ENCODE data around the gene FBN2.

Gene FBN2

DNA sequence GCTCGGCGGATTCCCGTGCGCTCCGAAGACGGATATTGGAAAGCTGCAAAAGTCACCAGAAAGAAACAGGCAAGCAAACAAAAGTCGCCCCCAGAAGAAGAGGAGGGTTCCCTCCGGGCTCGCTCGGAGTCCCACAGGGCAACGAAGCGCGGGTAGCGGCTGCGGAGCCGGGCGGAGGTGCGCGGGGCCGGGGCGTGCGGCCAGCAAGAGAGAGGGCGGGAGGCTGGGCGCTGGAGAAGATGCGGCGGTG, at the start of gene FBN2:
TSS of gene FBN2 (minus strand) at position 246 of the 250 bp plus-strand sequence. CDS start 642 bp downstream, outside the sequence.
- DNase-seq: no peak

DNA sequence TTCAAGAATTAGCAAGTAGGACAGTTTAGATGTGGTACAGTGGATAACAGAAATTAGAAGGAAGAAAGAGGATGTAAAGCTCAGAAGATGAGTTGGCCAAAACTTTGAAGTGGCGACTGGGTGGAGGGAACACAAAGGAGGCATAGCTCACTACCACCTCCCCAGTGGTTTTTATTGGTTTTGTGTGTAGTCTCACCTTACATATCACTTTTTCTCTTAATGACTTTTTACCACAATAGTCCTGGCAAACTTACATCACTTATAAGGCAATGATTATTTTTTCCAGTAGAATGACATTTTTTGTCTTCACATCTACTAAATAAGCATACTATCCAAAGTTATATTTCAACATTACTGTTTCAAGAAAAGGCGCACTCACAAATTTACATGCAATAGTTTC, 49.2 kb upstream of the FBN2 start:
- DNase-seq: no peak

DNA sequence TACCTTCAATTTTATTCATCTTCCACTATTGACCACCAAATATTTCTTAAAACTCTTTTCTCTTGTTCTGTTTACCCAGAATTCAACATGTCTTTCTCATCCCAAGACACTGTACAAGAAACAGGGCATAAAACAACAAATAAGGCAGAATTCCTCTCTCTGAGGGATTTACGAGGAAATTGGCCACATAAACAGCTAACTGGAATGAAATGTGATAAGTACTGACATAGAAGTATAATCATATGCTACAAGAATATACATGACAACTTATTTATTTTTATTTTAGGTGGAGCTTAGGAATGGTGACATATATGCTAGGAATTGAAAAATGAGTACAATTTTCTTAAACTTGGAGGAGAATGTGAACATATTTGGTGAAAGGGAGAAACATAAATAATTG, 48.8 kb upstream of the FBN2 start:
- DNase-seq: no peak

- DNase-seq: no peak
Observed at GRCh38 chr5:128579639-128580038, 41.6 kb upstream of the FBN2 start.

GRCh38 chr5:128579093-128579492, 41.0 kb upstream of the FBN2 start:
- DNase-seq: no peak

- DNase-seq: no peak
Observed at GRCh38 chr5:128574041-128574440, 36.0 kb upstream of the FBN2 start.

DNA sequence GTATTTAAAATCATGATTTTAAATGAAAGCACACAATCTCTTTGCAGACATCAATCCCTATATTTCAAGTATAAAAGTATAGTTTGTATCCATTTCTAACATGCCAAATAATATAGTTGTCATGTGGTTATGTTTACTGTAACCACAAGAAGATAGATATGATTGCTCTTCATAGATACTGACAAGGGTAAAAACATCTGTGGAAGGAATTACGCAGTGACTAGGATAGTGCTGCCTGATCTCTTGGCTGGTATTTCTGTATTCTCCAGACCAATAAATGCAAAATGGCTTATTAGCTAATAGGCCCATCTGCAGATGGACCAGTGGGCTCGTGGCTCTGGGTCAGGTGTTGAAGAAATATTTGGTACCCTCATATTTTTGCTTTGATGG, 34.9 kb upstream of the FBN2 start:
- no peak for DNase-seq

GRCh38 chr5:128572051-128572929, 34.2 kb upstream of the FBN2 start:
- DNase-seq: no peak

GRCh38 chr5:128566178-128566577, 28.1 kb upstream of the FBN2 start:
- DNase-seq: no peak

- DNase-seq: no peak
Observed at GRCh38 chr5:128559300-128560297, 21.6 kb upstream of the FBN2 start.

- no peak for DNase-seq
Observed at GRCh38 chr5:128553747-128554146, 15.7 kb upstream of the FBN2 start.

DNA sequence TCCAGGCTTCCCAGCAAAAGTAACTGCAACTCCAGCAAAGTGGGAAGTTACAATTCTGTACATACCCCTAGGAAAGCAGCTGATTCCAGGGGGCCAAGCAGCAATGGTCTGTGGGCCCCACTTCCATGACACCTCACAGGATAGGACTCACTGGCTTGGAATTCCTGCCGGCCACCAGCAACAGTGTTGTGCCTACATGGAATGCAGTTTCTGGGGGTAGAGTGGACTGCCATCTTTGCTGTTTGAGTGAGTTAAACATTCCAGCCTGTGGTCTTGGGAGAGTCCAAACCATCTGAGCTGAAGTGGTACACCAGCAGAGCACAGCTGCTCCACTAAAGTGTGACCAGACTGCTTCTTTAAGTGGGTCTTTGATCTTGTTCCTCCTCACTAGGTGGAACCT, 13.4 kb upstream of the FBN2 start:
- DNase-seq: no peak

DNA sequence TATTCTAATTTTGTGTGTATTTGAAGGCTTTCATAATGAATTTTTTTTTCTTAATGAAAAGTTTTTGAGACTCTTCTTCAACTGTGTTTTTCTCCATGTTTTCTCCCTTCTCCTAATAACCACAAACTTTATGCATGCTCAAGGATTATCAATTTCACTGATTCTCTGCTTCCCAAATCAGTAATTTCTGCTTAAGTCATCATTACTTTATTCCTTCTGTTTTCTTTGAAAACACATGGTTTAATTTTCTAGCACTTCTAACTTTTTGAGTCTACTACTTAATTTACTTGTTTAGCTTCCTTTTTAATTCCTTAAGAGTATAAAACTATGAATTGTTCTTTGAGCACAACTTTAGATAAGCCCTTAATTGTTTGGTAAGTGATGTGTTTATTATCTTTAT, 11.5 kb upstream of the FBN2 start:
- no peak for DNase-seq

DNA sequence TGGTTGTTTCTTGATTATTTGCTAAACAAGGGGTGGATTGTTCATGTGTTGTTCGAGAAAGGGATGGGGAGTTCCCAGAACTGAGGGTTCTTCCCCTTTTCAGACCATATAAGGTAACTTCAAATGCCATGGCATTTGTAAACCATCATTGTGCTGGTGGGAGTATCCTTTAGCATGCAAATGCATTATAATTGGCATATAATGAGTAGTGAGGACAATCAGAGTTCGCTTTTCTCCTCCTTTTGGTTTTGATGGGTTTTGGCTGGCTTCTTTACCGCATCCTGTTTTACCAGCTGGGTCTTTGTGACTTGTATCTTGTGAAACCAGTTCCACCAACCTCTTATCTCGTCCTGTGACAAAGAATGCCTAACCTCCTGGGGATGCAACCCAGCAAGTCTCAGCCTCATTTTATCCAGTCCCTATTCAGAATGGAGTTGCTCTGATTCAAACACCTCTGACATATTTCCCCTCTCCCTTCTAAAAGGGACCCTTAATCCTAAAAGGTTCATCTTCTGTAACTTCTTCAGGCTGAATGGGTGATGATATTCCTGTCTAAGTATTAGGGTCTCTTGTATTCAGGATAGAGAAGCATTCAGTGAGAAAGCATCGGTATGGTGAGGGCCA, 8.7 kb upstream of the FBN2 start:
- DNase-seq: no peak

- DNase-seq: no peak
Observed at GRCh38 chr5:128541385-128541784, 3.3 kb upstream of the FBN2 start.

DNA sequence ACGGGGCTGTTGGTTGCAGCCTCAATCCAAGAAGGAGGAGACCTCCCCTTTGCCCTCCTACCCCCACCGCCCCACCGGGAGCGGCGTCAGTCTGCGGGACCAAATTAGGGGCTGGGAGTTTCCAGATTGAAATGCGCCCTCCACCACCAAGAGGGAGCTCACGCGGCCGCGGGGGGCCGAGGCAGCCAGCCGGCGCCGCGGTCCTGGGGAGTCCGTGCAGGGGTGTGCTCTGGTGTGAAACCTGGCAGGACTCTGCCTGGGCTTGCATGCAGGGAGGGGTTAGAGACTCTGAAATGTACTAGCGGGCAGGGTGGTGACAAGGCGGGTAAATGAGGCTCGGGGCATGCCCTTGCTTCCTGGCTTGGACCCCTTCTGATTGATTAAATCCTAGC, 989 bp upstream of the FBN2 start:
- DNase-seq: no peak

DNA sequence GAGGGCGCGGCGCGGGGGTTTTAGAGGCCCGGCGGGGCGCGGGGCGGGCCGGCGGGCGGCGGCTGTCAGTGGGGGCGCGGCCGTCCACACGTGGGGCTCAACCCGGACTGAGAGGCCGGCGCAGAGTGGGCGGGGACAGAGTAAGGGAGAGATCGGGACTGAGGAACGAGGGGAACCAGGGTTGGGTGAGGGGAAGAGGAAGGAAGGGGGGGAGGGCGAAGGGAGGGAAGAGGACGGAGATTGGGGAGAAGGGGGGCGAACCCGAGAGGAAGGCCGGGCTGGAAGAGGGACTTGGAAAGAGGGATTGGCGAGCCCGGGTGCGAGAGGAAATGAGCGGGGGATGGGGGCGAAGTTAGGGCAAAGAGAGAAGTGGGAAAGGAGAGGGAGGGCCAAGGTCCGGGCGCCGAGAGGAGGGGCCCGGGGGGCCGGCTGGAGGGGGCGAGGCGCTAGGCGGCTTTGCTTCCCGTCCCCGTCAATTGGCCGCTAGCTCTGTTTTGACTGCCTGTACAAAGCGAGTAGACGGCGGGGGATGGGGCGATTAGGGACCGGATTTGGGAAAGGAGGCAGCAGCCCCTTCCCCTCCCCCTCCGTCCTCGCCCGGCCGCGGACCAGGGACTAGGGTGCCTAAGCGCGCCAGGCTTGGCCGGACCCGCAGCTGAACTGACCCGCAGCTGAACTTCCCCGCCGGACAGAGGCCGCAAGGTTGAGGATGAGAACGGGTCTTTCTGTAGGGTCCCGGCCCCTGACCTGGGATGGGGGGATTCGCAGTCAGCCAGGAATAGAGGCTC, 399 bp upstream of the FBN2 start:
- no peak for DNase-seq

- no peak for DNase-seq
Observed at GRCh38 chr5:128537221-128537999, 635 bp downstream of the FBN2 start.

GRCh38 chr5:128536254-128537220, 1.5 kb downstream of the FBN2 start:
- no peak for DNase-seq

- DNase-seq: no peak
Observed at GRCh38 chr5:128535251-128535650, 2.8 kb downstream of the FBN2 start.

DNA sequence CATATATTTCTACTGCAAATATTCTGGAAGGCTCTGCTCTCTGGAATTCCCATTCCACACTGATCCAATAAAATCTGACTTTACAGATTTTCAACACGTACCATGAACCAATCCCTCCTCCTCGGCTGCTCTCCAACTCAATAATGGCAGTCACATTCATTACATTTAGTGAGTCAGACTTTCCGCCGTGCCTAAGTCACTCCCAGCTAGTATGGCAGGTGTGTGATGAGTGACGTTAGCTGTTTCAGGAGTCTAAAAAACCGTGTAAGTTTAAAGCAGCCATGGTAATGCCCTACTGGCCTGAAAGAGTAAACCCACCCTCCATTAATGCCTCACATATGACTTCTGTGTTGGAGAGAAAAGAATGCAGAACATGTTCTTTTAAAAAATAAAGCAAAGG, 3.3 kb downstream of the FBN2 start:
- no peak for DNase-seq

Measured in activated CD4-positive, alpha-beta T cell treated with anti-CD3 and anti-CD28 coated beads, Interleukin-2, amount 50 U/mL, for 1 hour (primary cell).